Measurements from ENCODE around the gene TNFRSF25. TPM values are rescaled to one million over a fixed set of nuclear protein-coding genes. Genes with fewer than 3 reads are reported as not detected.

Gene TNFRSF25
- total and polyA plus RNA-seq, 2 donors (not counting 3 experiments of a cell fraction or from before 2014, with no cell fraction given), result 33.9 to 38.8 TPM

DNA sequence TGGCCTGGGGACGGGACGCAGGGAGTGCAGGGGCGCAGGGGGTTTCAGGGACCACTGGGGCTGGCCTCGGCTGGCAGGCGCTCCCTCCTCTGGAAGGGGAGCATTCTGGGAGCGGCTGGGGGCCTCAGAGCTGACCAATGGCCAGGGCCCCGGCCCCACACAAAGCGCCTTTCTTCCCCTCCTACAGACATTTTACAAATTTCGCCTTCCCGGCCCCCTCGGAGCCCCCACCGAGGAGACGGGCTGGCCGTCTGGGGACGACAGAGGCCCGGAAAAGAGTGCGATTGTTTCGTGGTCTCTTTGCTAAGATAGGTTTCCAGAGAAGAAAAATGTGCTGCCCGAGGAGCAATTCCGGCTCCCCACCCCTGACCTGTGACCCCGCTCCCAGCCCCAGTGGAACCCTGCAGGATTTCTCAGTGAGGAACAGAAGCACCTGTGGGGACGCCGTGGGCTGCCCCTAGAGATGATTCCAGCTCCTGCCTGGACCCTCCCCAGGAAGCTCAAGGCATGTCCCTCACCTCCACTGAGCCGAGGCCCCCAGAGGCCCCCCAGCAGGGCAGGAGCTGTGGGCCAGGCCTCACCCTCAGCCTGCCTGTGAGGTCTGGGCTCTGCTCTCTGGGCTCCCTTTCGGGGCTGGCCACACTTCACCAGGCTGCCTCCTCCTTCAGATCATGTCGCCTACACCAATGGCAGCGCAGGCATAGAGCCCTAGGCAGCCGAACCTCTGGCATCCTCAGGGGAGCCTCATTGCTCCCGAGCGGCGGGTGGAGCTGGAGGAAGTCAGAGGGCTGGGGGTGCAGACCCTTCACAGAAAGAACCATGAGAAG, 40.5 kb upstream of the TNFRSF25 start:
- ChIA-PET CTCF (interaction anchor here (0.7 to 3.5 kb wide), 6 partner anchors 15 to 140 kb away, joined by 3 to 28 read pairs (median 3); no protein-coding TSS in a partner anchor), POLR2A (no interaction called here)
- Histone ChIP-seq H3K9ac (replicated peaks; ENCODE audit: extremely low read depth, insufficient read depth, low read length) (no peak overlapping the region), H3K4me3 (replicated peaks in 1 of 3; ENCODE audit: insufficient read depth in 1 of 3, low read depth in 1 of 3, low read length in 3 of 3) (no peak overlapping the region), H3K27me3 (ENCODE audit: control insufficient read depth in 2 of 2, insufficient read depth in 2 of 2, low read length in 2 of 2) (no peaks in the 10 kb centered on the region), H3K27ac (ENCODE audit: insufficient read depth, low read depth, low read length) (no peak overlapping the region), H3K4me2 (ENCODE audit: insufficient read depth, low read length) (no peak overlapping the region), H3K9me3 (replicated peaks; ENCODE audit: control insufficient read depth, insufficient read depth, low read length) (no peaks in the 10 kb centered on the region), H3K36me3 (ENCODE audit: control insufficient read depth in 2 of 2, extremely low read depth in 1 of 2, insufficient read depth in 2 of 2, low read length in 2 of 2) (no peaks in the 10 kb centered on the region), H3K9me1 (replicated peaks; ENCODE audit: control insufficient read depth, extremely low read depth, insufficient read depth, low read length) (no peaks in the 10 kb centered on the region), H2AFZ (ENCODE audit: low read depth, low read length) (no peak overlapping the region), H3K4me1 (ENCODE audit: control insufficient read depth, extremely low read depth, insufficient read depth, low read length) (peaks cover 3% of the 10 kb centered on the region), H4K20me1 (replicated peaks; ENCODE audit: control insufficient read depth, extremely low read depth, insufficient read depth, low read length) (no peaks in the 10 kb centered on the region), H3K79me2 (ENCODE audit: control insufficient read depth, insufficient read depth, low read length) (no peaks in the 10 kb centered on the region)
- intact Hi-C loops (cut with micrococcal nuclease) (no loop called here), dilution Hi-C loops (cut with MboI; ENCODE audit: extremely low pct_ligation_motif_present, low sequenced_read_pairs) (no loop called here)
- BruUV-seq (replicated peaks), result no TSS peak
- TF ChIP-seq EZH2 (IDR thresholded peaks at IDR 0.05; ENCODE audit: borderline replicate concordance, low read depth, low read length, severe bottlenecking) (no peak), POLR2A (IDR thresholded peaks at IDR 0.05; ENCODE audit: low read depth, low read length) (no peak), JUN (IDR thresholded peaks at IDR 0.05; ENCODE audit: borderline replicate concordance, insufficient read depth, insufficient read length, low read depth) (no peak), MYC (IDR thresholded peaks at IDR 0.05; ENCODE audit: low read depth, low read length) (no peak), POLR2AphosphoS5 (IDR thresholded peaks at IDR 0.05; ENCODE audit: insufficient read depth, low read depth, low read length) (no peak), GATA2 (IDR thresholded peaks at IDR 0.05; ENCODE audit: insufficient read depth, insufficient read length, low read depth, low read length) (no peak), CTCF (IDR thresholded peaks at IDR 0.05; ENCODE audit: extremely low read depth in 1 of 2, insufficient read depth in 1 of 2, low read depth in 1 of 2, low read length in 2 of 2) (no peak)
- TF ChIP-seq, protein P1, sequence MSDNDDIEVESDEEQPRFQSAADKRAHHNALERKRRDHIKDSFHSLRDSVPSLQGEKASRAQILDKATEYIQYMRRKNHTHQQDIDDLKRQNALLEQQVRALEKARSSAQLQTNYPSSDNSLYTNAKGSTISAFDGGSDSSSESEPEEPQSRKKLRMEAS (IDR thresholded peaks at IDR 0.05; ENCODE audit: insufficient read depth, insufficient read length), result no peak
- FAIRE-seq (no peak), DNase-seq (ENCODE audit: low read depth, low spot score) (no peak)
